Stimulated activated naive CD4-positive, alpha-beta T cell (primary cell): ENCODE data around the gene NOP56.
"Not testable (repeated sequence)": the region's sequence is repeated elsewhere in the genome, so short reads cannot be mapped to it uniquely, and the experiment has no call there.

Experiments used
- DNase-seq, 6 experiments: peaks; one replicate each; lab custom pipeline; 2025; lab: John Stamatoyannopoulos, UW

Gene NOP56

GRCh38 chr20:2640899-2641298 lies 11.5 kb upstream of the NOP56 start:
- no peak for DNase-seq

GRCh38 chr20:2643708-2644107 lies 8.7 kb upstream of the NOP56 start:
- DNase-seq: no peak

- peak in 2 of 6 experiments; percentile 52 to 65 for DNase-seq
These were observed 508 bp downstream of the NOP56 start for GRCh38 chr20:2652724-2653555.

GRCh38 chr20:2653556-2654383 lies 1.3 kb downstream of the NOP56 start:
- DNase-seq: no peak

- no peak for DNase-seq
These were observed 2.0 kb downstream of the NOP56 start for GRCh38 chr20:2654384-2654822.

GRCh38 chr20:2654831-2655230 lies 2.4 kb downstream of the NOP56 start:
- DNase-seq: no peak

- DNase-seq: no peak
These were observed 3.1 kb downstream of the NOP56 start for GRCh38 chr20:2655331-2656116.

GRCh38 chr20:2656471-2657117 lies 4.2 kb downstream of the NOP56 start:
- no peak for DNase-seq

GRCh38 chr20:2657241-2657640 lies 4.8 kb downstream of the NOP56 start:
- DNase-seq: no peak

GRCh38 chr20:2657674-2658073 lies 5.2 kb downstream of the NOP56 start:
- DNase-seq: no peak

- no peak for DNase-seq
These were observed 6.3 kb downstream of the NOP56 start for GRCh38 chr20:2658414-2659354.

- DNase-seq: no peak
These were observed 7.1 kb downstream of the NOP56 start for GRCh38 chr20:2659547-2659946.

- no peak for DNase-seq
These were observed 11.0 kb downstream of the NOP56 start for GRCh38 chr20:2663364-2663886.

- peak; percentile 85 to 90 (median 89) for DNase-seq
These were observed 11.7 kb downstream of the NOP56 start, which contains the start of gene IDH3B for GRCh38 chr20:2663887-2664719. Gene IDH3B (minus strand): TSS chr20:2664216. CDS start chr20:2664188, 28 bp downstream.

GRCh38 chr20:2671977-2672376 lies 19.5 kb downstream of the NOP56 start:
- no peak for DNase-seq

GRCh38 chr20:2672446-2672845 lies 20.0 kb downstream of the NOP56 start:
- DNase-seq: no peak

- no peak for DNase-seq
These were observed 21.0 kb downstream of the NOP56 start for GRCh38 chr20:2673453-2673852.

GRCh38 chr20:2680046-2680445 lies 27.6 kb downstream of the NOP56 start:
- DNase-seq: no peak

- not testable (repeated sequence) for DNase-seq
These were observed 29.6 kb downstream of the NOP56 start for GRCh38 chr20:2682040-2682439.
